Neural crest cell (in vitro differentiated cells): ENCODE data around the gene TH. TPM values are rescaled to one million over a fixed set of nuclear protein-coding genes. Genes with fewer than 3 reads are reported as not detected.

Experiments used
- DNase-seq: peaks from one replicate; pipeline ENCODE4 v3.0.0; 2021; ENCODE audit warnings: low read depth, mixed read lengths, low spot score
- H3K27ac Mint-ChIP-seq: one replicate; pipeline ENCODE4 v1.8.0; 2021; ENCODE audit warnings: mild to moderate bottlenecking, mixed read lengths; ENCODE audit not compliant: unreplicated experiment
- H3K27me3 Mint-ChIP-seq: 2 replicates; pipeline ENCODE4 v1.8.0; 2021; ENCODE audit warnings: low read depth, mild to moderate bottlenecking, mixed read lengths
- H3K36me3 Mint-ChIP-seq: 2 replicates; pipeline ENCODE4 v1.8.0; 2021; ENCODE audit warnings: low read depth, mild to moderate bottlenecking, mixed read lengths
- H3K4me1 Mint-ChIP-seq: 2 replicates; pipeline ENCODE4 v1.8.0; 2021; ENCODE audit warnings: mixed read lengths
- H3K4me3 Mint-ChIP-seq: one replicate; pipeline ENCODE4 v1.8.0; 2021; ENCODE audit warnings: mild to moderate bottlenecking, mixed read lengths
- H3K9me3 Mint-ChIP-seq: 2 replicates; pipeline ENCODE4 v1.8.0; 2021; ENCODE audit warnings: mixed read lengths
- total RNA-seq: library from RNA; stranded (reverse); gene quantifications from 2 replicates; pipeline ENCODE4 v1.2.1, GENCODE V29; 2021
- TF ChIP-seq, protein P1 (sequence below): fragments of 200-600 bp; sonication (generic); conservative IDR thresholded peaks from 2 replicates; pipeline ENCODE4 v1.5.0; 2021; ENCODE audit warnings: antibody characterized with exemption, mild to moderate bottlenecking

The TH gene
- total RNA-seq, 1 donor from 2014 or later = 0.61 TPM

DNA sequence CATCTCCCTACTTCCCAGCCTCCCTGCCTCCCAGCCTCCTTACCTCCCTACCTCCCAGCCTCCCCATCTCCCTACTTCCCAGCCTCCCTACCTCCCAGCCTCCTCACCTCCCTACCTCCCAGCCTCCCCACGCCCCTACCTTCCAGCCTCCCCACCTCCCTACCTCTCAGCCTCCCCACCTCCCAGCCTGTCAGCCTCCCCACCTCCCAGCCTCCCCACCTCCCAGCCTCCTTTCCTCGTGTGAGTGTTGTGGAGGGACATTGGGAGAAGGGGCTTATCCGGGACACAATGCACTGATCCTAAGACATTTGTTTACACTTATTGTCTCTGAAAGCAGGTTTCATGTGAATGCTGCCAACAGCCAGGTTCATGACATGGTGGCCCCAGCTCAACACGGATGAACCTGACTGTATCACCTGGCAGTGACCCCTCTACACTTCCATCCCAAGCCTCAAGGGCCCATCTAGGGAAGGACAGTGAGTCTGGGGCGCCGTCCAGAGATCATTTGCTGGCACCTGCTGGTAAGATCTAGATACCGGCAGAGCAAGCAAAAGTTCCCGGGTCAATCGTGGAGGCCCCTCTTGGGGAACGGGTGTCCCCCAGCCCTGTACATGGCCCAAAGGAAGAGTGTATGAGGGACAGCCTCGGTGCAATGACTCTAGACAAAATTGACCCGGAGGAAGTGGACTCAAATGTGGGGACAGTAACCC lies 34.5 kb upstream of the TH start:
- Mint-ChIP-seq H3K4me3 (no peak overlapping the region), H3K27ac (no peak overlapping the region), H3K9me3 (peaks cover under 1% of the 10 kb centered on the region), H3K27me3 (no peaks in the 10 kb centered on the region), H3K36me3 (no peaks in the 10 kb centered on the region), H3K4me1 (no peaks in the 10 kb centered on the region)
- TF ChIP-seq, protein P1, sequence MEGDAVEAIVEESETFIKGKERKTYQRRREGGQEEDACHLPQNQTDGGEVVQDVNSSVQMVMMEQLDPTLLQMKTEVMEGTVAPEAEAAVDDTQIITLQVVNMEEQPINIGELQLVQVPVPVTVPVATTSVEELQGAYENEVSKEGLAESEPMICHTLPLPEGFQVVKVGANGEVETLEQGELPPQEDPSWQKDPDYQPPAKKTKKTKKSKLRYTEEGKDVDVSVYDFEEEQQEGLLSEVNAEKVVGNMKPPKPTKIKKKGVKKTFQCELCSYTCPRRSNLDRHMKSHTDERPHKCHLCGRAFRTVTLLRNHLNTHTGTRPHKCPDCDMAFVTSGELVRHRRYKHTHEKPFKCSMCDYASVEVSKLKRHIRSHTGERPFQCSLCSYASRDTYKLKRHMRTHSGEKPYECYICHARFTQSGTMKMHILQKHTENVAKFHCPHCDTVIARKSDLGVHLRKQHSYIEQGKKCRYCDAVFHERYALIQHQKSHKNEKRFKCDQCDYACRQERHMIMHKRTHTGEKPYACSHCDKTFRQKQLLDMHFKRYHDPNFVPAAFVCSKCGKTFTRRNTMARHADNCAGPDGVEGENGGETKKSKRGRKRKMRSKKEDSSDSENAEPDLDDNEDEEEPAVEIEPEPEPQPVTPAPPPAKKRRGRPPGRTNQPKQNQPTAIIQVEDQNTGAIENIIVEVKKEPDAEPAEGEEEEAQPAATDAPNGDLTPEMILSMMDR = no peak
- DNase-seq = no peak

DNA sequence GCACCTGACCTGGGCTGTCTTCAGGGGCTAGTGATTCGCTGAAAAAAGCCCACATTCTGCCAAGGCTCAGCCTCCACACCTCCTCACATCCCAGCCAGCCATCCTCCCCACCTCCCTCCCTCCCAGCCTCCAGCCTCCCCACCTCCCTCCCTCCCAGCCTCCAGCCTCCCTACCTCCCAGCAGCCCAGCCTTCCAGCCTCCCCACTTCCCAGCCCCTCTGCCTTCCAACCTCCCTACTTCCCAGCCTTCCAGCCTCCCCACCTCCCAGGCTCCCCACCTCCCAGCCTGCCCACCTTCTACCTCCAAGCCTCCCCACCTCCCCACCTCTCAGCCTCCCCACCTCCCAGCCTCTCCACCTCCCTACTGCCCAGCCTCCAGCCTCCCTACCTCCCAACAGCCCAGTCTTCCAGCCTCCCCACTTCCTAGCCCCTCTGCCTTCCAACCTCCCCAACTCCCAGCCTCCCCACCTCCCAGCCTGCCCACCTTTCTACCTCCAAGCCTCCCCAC lies 33.7 kb upstream of the TH start:
- DNase-seq = no peak
- Mint-ChIP-seq H3K27me3 (no peaks in the 10 kb centered on the region), H3K9me3 (peaks cover 3% of the 10 kb centered on the region), H3K4me3 (no peak overlapping the region), H3K27ac (no peak overlapping the region), H3K36me3 (no peaks in the 10 kb centered on the region), H3K4me1 (no peaks in the 10 kb centered on the region)
- TF ChIP-seq, protein P1 = no peak

DNA sequence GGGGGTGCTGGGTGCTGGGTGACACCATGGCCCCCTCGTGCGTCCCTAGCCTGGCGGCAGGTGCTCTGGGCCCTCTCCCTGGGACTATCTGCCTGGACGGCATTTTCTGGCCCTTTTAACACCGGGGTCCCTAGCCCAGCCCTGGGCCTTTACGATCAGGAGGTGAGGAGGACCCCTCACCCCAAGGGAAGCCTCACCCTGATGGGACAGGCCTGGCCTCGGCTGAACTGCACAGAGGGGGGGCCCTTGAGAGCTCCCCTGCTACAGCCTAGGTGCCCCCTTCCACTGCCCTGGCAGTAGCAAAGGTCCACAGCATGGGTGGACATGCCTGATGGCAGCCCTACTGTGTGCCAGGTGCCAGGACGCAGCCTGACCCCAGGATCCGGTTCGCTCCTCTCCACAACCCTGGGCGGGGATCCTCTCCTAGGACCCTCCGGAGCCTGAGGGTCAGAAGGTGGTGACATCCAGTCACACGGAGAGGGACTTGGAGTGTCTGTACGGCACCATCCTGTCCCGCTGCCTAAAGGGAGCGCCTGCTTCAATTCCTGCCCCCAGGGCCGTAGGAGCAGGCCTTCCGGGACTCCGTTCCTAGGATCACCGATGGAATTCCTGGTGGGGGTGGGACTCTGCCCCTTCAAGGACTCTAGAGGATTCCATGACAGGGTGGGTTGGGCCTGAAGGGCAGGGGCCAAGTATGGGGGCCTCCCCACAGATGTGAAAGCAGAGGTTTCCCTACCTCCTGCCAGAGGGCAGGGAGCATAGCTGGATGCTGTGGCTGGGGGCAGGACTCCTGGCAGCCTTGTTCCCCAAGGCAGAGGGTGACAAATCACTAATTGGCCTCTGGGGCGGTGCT lies 33.0 kb upstream of the TH start:
- Mint-ChIP-seq H3K36me3 (no peaks in the 10 kb centered on the region), H3K27ac (no peak overlapping the region), H3K4me3 (no peak overlapping the region), H3K9me3 (peaks cover 3% of the 10 kb centered on the region), H3K4me1 (no peaks in the 10 kb centered on the region), H3K27me3 (no peaks in the 10 kb centered on the region)
- no peak for DNase-seq
- TF ChIP-seq, protein P1 = no peak

DNA sequence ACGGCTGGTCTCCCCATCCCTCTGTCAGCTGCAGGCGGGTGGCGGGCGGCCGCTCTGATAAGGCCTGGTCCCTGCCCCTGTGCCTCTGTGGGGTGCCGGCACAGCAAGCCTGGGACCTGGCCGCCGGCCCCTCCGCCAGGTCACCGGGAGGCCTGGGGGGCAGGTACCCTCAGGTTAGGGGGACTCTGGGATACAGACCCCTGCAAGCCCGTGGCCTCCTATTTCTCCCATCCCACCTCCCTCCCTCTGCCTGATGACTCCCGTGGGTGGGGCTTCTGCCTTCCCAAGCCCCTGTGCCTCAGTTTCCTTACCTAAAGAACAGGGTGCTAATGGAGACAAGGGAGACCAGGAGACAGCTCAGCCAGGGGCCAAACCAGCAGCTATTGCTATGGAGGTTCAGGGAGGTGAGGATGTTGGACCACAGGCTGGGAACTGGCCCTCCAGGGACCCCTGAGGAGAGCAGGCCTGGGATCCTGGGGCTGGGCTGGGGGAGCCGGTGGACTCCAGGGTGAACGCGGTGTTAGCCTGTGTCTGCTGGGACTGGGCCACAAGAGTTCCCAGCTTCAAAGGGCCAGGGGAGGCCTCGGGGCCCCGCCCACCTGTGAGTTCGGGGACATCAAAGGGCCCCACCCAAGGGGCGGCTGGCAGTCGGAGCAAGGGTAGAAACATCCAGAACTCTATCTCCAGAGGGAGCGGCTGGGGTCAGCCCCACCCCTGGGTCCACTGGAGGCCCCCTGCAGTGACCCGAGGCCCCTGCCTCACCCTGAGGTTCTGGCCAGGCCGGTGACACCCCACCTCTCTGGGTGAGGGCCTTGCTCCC lies 32.0 kb upstream of the TH start:
- no peaks in the 10 kb centered on the region for H3K4me1 Mint-ChIP-seq
- TF ChIP-seq, protein P1 = no peak
- peaks cover 3% of the 10 kb centered on the region for H3K9me3 Mint-ChIP-seq
- no peaks in the 10 kb centered on the region for H3K27me3 Mint-ChIP-seq
- DNase-seq = no peak
- H3K4me3 Mint-ChIP-seq = no peak overlapping the region
- no peak overlapping the region for H3K27ac Mint-ChIP-seq
- H3K36me3 Mint-ChIP-seq = no peaks in the 10 kb centered on the region

DNA sequence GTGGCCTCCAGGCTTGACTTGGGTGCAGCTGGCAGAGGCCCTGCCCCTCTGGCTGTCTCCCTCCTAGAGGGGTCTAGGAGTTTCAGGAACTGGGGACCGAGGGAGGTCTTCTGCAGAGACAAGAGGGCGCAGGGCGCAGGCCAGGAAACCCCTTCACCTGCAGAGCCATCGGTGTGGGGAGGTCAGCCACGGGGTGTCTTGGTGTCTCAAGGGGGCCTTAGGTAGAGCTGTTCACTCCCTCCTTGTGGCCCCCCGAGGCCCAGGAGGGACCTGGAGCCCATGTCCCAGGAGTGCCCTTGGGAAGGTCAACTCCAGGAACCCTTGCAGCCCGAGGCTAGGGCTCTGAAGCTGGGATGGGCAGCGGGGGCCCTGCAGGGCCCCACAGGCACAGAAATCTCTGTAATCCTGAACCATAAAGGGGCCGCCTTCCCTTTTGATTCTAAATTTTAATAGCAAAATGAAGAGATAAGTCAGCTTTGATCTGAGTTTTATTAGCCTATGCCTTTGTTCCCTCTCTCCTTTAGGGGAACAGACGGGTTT lies 31.4 kb upstream of the TH start:
- no peaks in the 10 kb centered on the region for H3K36me3 Mint-ChIP-seq
- DNase-seq = no peak
- TF ChIP-seq, protein P1 = no peak
- peaks cover 3% of the 10 kb centered on the region for H3K9me3 Mint-ChIP-seq
- no peak overlapping the region for H3K27ac Mint-ChIP-seq
- H3K4me3 Mint-ChIP-seq = no peak overlapping the region
- no peaks in the 10 kb centered on the region for H3K4me1 Mint-ChIP-seq
- no peaks in the 10 kb centered on the region for H3K27me3 Mint-ChIP-seq
